Measurements from ENCODE around the gene FAM217A.

- TF ChIP-seq CTCF (IDR thresholded peaks at IDR 0.05) (no peak), POLR2A (IDR thresholded peaks at IDR 0.05) (no peak)
These were observed 28.9 kb upstream of the FAM217A start for GRCh38 chr6:4107873-4108272.
